Left kidney (tissue), 8 donors: ENCODE measurements around the gene DYNLT2. TPM values are rescaled to one million over a fixed set of nuclear protein-coding genes. Genes with fewer than 3 reads are reported as not detected.
A peak's percentile ranks its signal among the peaks of the same experiment; 100 is the strongest.

ENCODE experiments used
- DNase-seq: peaks from one replicate; pipeline ENCODE4 v3.0.0-alpha.2; 2013
- long read RNA-seq, 8 donors: transcript quantifications; one replicate each; lab custom pipeline, GENCODE V29; 2026
- polyA plus RNA-seq: library from polyadenylated mRNA; unstranded; fragments of 120-200 nt; gene quantifications from one replicate; pipeline ENCODE4 v1.2.1, GENCODE V29; 2013; ENCODE audit not compliant: insufficient read length

DYNLT2 gene, protein sequence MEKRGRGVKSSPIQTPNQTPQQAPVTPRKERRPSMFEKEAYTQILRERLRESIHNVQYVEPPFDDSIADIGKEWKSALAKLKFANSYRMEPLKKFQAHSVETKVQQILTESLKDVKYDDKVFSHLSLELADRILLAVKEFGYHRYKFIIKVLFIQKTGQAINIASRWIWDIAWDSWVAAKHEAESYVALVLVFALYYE
- 8.5 TPM for polyA plus RNA-seq
- long read RNA-seq, donor 1, transcript TCTE3-202 (1 exons, 2,078 nt) = major isoform, 13 of 13 reads
- long read RNA-seq, donor 1, partial matches to known transcripts = 0 of 13 reads
- long read RNA-seq, donor 1, other reads (novel, unspliced or antisense) = 0 of 13 reads
- long read RNA-seq, donor 2, transcript TCTE3-202 (1 exons, 2,078 nt) = major isoform, 20 of 37 reads
- long read RNA-seq, donor 2, partial matches to known transcripts = 17 of 37 reads
- long read RNA-seq, donor 2, other reads (novel, unspliced or antisense) = 0 of 37 reads
- long read RNA-seq, donor 3, transcript TCTE3-202 (1 exons, 2,078 nt) = major isoform, 13 of 13 reads
- long read RNA-seq, donor 3, partial matches to known transcripts = 0 of 13 reads
- long read RNA-seq, donor 3, other reads (novel, unspliced or antisense) = 0 of 13 reads
- long read RNA-seq, donor 4, partial matches to known transcripts = 0 of 1 reads
- long read RNA-seq, donor 4, other reads (novel, unspliced or antisense) = 0 of 1 reads
- long read RNA-seq, donor 5, transcript TCTE3-202 (1 exons, 2,078 nt) = major isoform, 26 of 66 reads
- long read RNA-seq, donor 5, partial matches to known transcripts = 40 of 66 reads
- long read RNA-seq, donor 5, other reads (novel, unspliced or antisense) = 0 of 66 reads
- long read RNA-seq, donor 6, transcript TCTE3-202 (1 exons, 2,078 nt) = major isoform, 10 of 10 reads
- long read RNA-seq, donor 6, partial matches to known transcripts = 0 of 10 reads
- long read RNA-seq, donor 6, other reads (novel, unspliced or antisense) = 0 of 10 reads
- long read RNA-seq, donor 7, transcript TCTE3-202 (1 exons, 2,078 nt) = major isoform, 15 of 15 reads
- long read RNA-seq, donor 7, partial matches to known transcripts = 0 of 15 reads
- long read RNA-seq, donor 7, other reads (novel, unspliced or antisense) = 0 of 15 reads
- long read RNA-seq, donor 8, transcript TCTE3-202 (1 exons, 2,078 nt) = major isoform, 7 of 7 reads
- long read RNA-seq, donor 8, partial matches to known transcripts = 0 of 7 reads
- long read RNA-seq, donor 8, other reads (novel, unspliced or antisense) = 0 of 7 reads

DNA sequence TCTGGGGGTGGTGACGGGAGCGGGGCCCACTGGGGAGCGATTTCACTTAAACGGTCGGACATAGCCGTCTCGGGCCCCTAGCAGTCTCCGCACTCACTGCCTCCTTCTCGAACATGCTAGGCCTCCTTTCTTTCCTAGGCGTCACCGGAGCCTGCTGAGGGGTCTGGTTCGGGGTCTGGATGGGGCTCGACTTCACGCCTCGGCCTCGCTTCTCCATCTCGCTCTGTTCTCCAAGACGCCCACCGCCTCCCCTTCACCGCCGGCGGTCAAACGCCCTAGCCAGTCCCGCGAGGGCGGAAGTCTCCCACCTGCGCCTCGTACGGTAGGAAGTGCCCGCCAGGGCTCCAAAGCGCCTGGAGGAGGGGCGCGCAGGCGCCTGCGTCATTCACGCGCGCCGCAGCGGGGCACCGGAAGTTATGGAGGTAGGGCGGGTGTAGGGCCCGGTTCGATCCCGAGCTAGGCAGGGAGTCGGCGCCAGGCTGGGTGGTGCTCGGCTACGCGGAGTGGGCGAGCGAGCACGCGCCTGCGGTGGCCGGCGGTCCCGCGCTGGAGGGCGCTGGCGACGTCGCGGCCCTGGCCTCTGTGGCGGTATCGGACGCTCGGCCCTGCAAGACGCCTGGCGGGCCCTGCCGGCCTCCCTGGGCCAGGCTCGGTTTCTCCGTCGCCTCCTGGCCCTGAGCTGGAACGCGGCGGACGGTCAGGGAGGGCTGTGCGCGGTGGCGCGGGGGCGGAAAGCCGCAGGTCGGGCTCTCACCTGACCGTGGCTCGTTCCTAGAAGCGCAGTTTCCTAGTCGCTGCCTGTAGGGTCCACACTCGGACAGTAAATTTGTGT is at the start of gene DYNLT2, which contains the start of gene ERMARD:
DYNLT2 (minus strand) TSS at position 331 of the 832 bp plus-strand sequence; CDS start at position 217, 114 bp downstream.
ERMARD (plus strand) TSS at position 381 of the 832 bp plus-strand sequence; CDS start at position 417, 36 bp downstream.
- DNase-seq = peak; percentile 94

DNA sequence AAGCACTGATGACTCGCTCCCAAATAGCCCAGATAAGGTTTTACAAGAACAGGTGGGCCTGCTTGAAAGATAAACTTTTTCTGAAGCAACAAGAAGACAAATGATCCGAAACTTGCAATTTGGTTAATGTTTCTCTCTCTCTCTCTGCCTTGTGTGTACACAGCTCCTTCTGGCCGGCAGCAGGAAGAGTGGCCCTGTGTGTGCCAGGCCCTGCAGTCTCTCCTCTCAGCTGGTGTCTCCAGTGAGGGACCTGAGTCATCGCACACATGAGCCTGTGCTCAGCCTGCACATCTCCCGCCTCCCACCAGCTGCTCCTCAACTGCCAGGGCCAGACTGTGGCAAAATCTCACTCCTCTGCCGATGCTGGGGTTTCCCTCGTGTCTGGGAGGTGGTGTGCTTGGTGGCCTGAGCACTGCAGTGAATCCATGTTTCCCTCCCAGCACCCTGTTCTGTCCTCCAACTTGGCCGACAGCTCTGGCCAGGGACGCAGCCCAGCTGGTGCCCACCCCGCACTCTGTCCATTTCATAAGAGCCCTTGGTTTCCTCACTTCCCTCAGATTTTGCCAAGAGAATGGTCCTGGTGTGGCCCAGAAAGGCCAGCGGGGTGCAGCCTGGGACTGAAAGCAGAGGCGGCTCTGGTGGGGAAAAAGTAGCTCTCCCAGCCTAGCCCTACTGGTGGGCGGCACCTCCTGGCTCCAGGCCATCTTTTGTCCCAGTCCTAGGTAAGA is 49.5 kb upstream of the DYNLT2 start:
- DNase-seq = no peak

DNA sequence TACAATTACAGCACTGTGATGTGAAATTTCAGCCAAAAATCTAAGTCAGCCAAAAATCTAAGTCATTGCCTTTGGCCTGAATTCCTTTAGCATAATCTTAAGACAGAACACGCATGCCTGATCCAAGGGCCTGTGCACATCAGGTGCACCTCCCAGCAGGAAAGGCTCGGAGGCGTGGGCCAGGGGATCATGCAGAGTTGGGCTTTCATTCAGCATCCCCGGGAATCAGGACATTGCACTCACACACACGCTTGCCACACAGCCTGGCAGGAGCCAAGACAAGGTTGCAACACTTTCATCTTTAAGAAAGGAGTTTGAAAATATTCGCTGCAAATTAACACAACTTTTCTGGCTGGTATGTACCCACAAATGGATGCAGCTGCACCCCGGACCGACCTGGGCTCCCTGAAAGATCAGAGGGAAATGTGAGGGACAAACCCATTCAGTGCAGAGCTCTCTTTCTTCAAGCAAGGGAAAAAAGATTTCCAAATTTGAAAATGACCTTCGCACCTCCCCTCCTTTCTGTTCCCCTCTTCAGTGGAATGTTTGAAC is 48.8 kb upstream of the DYNLT2 start:
- DNase-seq = no peak

DNA sequence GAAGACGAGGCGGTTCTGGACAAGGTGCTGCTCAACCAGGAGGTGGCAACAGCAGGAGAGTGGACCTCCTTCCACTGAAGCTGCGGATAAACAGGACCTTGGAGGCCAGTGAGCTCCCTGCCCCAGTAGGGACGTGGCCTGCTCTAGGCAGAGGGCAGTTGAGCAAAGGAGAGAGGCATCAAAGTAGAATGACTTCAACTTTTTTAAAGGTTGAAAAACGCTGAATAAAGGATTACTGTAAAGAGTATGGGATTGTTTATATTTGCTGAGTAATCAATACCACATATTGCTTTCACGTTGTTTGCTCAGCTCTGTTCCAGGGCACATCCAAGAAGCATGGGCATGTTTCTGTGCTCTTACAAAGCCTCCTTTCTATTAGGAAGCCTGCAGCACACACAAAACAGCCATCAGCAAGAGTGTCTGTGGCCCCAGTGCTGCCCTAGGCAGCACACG is 48.1 kb upstream of the DYNLT2 start:
- no peak for DNase-seq

DNA sequence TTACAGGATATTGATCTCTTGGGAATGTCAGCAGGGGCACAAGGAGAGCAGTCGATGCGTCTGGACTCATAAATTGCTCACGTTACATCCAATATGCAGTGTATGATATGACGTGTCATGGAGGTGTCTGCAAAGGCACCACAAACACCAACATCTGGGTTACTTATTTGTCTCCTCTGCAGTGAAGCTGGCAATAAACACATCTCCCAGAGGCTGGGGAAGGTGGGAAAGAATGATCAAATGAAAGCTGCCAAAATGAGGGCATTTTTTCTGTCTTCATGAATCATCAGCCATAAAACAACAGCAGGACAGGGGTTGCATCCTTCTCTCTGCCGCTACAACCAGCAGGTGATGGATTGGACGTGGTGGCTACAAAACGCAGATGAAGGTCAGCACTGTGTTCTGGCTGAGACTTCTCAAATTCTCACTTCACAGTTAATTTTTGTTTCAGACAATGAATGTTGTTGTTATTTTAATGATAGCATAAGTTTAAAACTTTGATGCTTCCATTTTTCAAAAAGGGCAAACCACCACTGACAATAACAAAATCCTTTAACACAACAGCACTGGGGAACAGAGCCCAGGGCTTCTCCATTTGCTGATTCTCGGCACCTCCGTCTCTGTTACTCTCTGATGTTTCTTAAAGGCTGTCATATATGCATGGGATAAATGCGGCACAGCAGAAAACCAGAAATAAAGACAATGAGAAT is 47.5 kb upstream of the DYNLT2 start:
- no peak for DNase-seq

DNA sequence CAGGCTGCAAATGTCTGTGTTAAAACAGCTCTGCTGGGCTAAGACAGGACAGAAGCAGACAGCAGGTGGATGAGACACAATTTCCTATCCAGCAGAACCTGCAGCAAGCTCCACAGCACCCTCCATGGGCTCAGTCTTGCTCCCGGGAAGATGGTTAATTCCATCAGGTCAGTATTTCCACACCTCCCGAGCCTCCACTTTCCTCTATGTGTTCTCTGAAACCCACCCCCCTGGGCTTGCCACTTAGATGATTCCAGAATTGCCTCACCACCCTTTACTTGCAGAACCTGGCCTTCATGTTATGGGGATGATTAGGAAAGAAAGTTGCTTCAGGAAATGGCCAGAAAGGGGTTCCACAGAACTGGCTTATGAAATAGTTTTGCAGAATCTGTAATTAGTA is 43.8 kb upstream of the DYNLT2 start:
- DNase-seq = no peak

DNA sequence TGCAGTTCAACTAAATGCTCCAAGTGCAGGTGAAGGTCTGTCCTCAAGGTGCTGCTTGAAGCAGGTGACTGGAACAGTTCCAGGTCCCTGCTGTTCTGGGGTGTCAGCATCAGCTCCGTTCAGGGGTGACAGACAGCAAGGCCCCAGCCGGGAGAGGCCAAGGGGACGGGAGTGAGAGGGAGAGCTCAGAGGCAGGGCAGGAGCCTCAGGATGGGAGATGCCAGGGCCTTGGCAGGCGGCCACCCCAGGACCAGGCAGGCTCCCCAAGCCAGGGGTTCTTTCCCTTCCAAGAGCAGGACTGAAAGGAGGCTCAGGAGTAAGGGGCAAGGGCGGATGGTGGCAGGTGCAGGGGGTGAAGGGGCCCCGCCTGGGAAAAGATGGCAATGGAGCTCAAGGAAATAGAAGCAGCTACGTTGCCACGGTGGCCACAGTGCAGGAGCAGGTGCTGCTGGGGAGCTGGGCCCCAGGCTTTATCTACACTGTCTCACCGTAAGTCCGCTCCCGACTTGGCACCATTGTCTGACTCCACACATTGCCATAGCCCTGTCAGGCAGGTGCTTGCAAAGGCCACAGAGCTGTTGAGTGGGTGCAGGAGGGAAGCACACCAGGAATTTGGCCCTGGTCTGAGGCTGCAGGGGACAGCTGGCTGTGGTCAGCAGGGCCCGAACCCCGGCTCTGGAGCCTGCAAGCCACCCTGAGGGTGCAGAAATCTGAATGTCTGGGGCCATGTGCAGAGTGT is 43.1 kb upstream of the DYNLT2 start:
- DNase-seq = no peak

DNA sequence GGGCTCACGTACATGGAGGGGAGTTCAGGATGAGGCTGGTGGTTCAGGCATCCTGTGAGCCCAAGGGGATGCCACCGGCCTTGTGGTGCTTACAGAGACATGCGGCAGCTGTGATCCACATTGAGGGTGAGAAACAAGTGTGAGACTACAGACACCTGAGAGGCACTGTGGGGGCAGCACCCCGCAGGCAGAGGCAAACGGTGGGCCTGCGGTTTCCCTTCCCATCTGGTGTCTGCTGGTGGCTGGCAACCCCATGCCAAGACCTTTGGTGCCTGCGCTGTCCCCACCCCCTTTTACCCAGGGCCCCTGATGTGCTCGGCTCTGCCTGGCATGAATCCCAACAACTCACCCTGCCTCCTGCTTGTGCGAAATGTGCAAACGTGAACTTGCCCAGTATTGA is 42.0 kb upstream of the DYNLT2 start:
- no peak for DNase-seq

DNA sequence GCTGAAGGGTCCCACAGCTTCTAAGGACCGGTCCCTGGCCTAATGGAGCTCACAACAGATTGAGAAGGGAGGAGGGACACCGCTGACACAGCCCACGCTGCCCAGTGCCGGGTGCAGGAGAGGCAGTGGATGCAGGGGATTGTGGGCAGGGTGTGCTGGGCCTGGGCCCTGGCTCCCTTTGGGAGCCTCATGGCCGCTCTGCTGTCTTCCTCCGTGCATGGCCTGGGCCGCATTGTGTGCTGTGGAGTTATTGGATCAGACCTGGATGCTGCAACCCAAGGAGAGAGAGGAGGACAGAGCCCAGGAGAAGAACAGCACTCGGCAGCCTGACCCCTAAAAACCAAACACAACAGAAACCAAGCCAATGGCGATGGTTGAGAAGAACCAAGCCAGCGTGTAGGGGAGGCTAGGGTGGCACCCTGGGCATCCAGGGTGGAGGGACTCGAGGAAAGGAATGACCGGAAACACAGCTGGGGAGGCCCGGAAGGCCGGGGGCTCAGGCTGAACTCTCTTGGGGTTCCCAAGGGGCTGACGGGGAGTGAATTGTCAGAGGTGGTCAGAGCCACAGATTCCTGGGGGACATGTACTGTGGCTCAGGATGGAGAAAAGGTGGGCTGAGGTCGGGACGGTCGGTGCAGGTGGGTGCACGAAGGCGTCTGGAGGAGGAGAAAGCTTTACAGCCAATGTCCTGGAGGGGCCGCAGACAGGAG is 41.1 kb upstream of the DYNLT2 start:
- DNase-seq = no peak

DNA sequence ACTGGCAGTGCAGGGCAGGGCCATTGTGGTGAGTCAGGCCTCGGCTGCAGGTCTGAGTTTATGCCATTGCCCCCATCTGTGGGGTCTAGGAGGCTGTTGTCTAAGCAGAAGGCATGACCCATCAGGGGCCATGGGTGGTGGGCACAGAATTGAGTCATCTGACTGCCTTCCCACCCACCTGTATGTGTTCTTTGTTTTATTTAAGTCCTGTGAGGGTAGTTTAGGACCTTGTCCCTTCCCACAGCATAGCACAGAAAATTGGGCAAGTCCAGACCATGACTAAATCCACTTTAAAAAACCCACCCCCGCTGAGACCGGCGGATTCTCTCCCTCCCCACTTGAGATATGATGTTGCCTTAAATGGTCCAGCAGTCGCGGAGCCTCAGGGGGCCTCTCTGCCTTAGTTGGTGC is 40.4 kb upstream of the DYNLT2 start:
- DNase-seq = no peak

DNA sequence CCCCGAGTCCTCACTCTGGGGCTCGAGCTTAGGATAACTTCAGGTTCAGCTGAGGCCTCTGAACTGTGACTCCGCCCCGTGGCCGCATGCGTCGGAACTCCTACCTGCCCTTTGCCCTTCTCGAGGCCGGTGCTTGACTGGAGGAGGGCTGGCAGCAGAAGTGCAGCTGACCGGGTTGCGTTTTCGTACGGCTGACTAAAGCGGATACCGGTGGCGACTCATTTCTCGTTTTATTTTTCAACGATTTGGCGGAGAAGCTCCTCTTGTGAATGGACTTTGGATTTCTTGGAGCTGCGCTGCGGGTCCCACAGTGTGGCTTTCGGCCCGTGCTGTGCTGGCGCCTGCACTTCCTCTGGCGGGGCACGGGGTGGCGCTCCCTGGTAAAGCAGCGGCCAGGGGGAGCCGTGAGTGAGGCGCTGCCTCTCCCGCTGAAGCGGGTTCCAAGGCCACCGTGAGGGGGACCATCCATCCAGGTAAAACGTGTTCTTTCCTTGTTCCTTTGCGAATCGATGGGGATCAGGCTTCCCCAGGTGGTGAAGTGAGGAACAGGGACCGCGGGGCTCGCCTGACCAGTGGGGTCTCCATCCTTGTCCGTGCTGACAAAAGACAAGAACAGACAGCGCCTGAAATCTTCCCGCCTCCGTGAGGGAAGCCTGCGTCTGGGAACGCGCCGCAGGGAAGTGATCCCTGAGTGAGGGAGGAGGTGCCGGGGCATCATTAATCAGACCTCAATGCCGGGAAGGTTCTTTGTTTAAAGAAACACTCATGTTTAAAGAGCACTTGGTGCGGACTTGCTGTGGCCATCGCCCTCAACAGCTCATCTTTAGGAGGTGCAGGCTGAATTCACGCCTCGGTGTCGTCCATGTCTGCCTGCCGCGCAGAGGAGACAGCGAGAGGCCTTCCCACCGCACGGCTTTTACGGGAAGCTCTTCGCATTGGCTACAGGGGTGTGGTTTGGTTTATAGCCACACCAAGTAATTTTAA is 38.9 kb upstream of the DYNLT2 start:
- DNase-seq = peak; percentile 73

DNA sequence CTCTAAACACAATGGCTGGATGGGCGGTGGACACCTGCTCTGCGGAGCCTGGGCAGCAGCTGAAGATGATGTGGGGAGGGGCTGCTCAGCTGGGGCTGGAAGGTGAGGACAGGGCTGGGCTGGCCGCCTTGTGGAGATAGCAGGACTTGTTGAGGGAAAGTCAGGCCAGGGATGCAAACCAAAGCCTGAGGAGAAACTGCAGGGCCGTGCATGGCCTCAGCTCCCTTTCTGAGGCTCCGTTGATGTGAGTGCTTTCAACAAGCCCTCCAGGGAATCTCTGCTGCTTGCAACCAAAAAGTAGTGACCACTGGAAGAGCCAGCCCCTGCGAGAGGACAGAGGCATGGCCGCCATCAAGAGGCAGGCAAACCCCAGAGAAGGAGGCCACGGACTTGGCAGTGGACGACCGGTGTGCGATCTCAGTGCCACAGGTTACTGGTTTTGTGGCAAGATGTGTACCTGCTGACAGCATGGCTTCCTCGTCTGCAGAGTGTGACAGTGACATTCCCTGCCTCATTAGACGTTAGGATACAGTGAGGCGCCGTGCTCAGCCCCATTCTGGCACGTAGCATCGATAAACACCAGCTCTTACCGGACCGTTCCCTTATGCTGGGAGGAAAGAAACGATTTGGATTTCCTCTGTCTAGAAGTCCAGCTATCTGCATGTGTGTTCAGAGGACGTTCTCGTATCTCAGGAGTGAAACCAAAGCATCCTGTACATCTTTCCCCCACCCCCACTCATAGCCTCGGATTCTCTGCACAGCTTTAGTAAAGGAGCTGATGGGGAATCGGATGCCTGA is 38.0 kb upstream of the DYNLT2 start:
- DNase-seq = no peak

DNA sequence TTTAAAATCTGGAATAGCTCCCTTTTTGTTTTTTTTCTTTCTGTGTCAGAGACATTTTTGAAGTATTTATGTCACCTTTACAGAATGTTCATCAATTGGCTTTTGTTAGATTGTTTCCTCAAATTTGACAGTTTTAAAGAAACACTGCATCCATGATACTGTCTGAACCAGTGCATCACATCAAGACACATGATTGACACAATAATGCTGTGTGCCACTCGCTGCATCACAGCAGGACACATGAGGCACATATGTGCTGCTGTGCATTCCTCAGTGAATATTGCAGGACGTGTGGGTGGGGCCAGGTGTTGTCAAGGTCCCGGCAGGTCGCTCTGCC is 37.4 kb upstream of the DYNLT2 start:
- no peak for DNase-seq

DNA sequence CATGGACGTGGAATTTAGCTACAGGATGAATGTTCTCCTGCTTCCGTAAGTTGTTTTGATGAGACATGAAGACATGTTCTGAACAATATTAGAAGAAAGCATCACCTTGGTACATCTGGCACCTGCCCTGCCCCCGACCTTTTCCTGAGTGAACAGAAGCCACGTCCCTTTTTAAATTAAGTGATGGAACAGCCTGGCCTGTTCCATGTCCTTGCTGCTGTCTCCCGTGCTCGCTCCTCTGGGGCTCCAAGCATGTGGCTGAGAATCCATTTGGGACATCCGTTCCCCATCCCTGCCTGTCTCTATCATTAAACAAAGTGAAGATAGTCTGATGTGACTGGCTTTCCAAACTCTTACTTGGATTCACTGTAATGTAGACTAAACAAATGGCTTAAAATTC is 36.4 kb upstream of the DYNLT2 start:
- DNase-seq = no peak

DNA sequence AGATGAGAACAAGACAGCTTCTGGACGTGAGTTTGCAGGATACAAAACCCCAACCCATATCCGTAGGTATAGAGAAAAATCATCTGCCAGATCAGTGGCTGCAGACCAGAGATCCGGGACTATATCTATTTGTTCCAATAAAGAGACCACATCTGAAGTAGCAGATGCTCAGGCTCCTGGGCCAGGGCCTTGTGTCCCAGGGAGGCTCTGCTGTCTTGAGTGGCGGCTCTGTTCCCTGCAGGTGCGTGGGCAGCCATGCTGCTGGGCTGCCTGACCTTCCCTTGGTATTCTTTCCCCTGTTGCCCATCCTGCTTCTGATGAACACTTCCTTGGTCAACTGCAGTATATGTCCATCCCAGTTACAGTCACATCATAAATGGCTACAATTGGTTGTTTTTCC is 35.0 kb upstream of the DYNLT2 start:
- DNase-seq = no peak

DNA sequence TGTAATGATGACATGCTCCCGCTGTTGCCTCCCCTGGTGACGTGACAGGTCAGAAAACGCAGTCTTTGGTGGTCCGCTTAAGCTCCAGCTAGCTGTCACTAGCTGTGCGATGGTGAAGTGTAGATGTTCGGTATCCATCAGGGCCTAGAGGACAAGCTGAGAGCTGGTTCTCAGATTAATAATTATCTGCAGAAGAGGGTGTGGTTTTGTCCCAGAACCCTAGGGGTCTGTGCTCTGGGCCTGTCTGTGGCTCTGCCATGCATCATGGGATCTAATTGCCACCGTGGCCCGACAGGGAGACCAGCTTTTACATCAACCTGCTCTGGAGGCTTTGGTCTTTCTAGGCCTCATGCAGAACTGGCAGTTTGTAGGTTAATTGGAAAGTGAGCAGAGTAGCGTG is 34.2 kb upstream of the DYNLT2 start:
- no peak for DNase-seq
